ENCODE results near the gene PHACTR3. TPM values are rescaled to one million over a fixed set of nuclear protein-coding genes. Genes with fewer than 3 reads are reported as not detected.

PHACTR3 gene
- total and polyA plus RNA-seq, 2 of the 8 experiments (the other 6 are each of a cell fraction or from before 2014, with no cell fraction given), result 0.05 to 0.13 TPM

GRCh38 chr20:59756241-59756640, 151.9 kb downstream of the PHACTR3 start (continued):
- TF ChIP-seq CEBPB (IDR thresholded peaks at IDR 0.05; ENCODE audit: low read depth, low read length) (no peak), CTBP2 (IDR thresholded peaks at IDR 0.05; ENCODE audit: borderline replicate concordance, insufficient read depth, insufficient read length, low read length) (no peak)
